Smooth muscle cell (in vitro differentiated cells): Measurements from ENCODE around the gene OR52L1. TPM values are rescaled to one million over a fixed set of nuclear protein-coding genes. Genes with fewer than 3 reads are reported as not detected.

ENCODE experiments used
- DNase-seq: peaks from one replicate; lab custom pipeline; 2025; ENCODE audit not compliant: unreplicated experiment; lab: John Stamatoyannopoulos, UW
- H2AFZ ChIP-seq: fragments of 200-600 bp; sonication (generic); 2 replicates; pipeline ENCODE4 v1.6.0; 2016; ENCODE audit warnings: antibody characterized with exemption, low read depth, mild to moderate bottlenecking
- H3F3A ChIP-seq: fragments of 200-600 bp; sonication (generic); 2 replicates; pipeline ENCODE4 v1.6.0; 2017; ENCODE audit warnings: antibody characterized with exemption, low read depth
- H3K27ac ChIP-seq: fragments of 200-600 bp; sonication (generic); 2 replicates; pipeline ENCODE4 v1.5.1; 2016; ENCODE audit warnings: low read depth, mild to moderate bottlenecking
- H3K27me3 ChIP-seq: fragments of 200-600 bp; sonication (generic); 2 replicates; pipeline ENCODE4 v1.6.1; 2016; ENCODE audit warnings: low read depth, mild to moderate bottlenecking
- H3K36me3 ChIP-seq: fragments of 200-600 bp; sonication (generic); 2 replicates; pipeline ENCODE4 v1.5.1; 2016; ENCODE audit warnings: low read depth
- H3K4me1 ChIP-seq: fragments of 200-600 bp; sonication (generic); 2 replicates; pipeline ENCODE4 v1.5.1; 2016; ENCODE audit warnings: low read depth
- H3K4me2 ChIP-seq: fragments of 200-600 bp; sonication (generic); 2 replicates; pipeline ENCODE4 v1.6.0; 2016; ENCODE audit warnings: mild to moderate bottlenecking
- H3K4me3 ChIP-seq: fragments of 200-600 bp; sonication (generic); 2 replicates; pipeline ENCODE4 v1.5.1; 2016; ENCODE audit warnings: mild to moderate bottlenecking
- H3K79me2 ChIP-seq: fragments of 200-600 bp; sonication (generic); 2 replicates; pipeline ENCODE4 v1.6.0; 2016; ENCODE audit warnings: low read depth, mild to moderate bottlenecking
- H3K9ac ChIP-seq: fragments of 200-600 bp; sonication (generic); 2 replicates; pipeline ENCODE4 v1.6.0; 2016; ENCODE audit warnings: low read depth
- H3K9me3 ChIP-seq: fragments of 200-600 bp; sonication (generic); replicated peaks from 2 replicates; pipeline ENCODE4 v1.5.1; 2016; ENCODE audit warnings: low read depth
- H4K20me1 ChIP-seq: fragments of 200-600 bp; sonication (generic); 2 replicates; pipeline ENCODE4 v1.6.0; 2016; ENCODE audit warnings: low read depth
- CTCF ChIP-seq: fragments of 200-600 bp; sonication (generic); IDR thresholded peaks from 2 replicates; pipeline ENCODE4 v1.5.1; 2017; ENCODE audit warnings: borderline replicate concordance, mild to moderate bottlenecking, antibody characterized with exemption; ENCODE audit not compliant: insufficient read depth, poor library complexity, severe bottlenecking
- WGBS: methylation state at CpG from one replicate; pipeline ENCODE4 v1.1.7; 2016; ENCODE audit warnings: low lambda C conversion rate; 5-methylcytosine and 5-hydroxymethylcytosine counted together
- polyA plus RNA-seq: library from polyadenylated mRNA; unstranded; fragments of >200 nt; fragmentation: Nextera tagmentation; extraction: Ambion mirVana; gene quantifications from 2 replicates; pipeline ENCODE4 v1.2.1, GENCODE V29; 2016
- total RNA-seq: library from RNA; depleted of rRNA; stranded (reverse); fragments of >200 nt; gene quantifications from 2 replicates; pipeline ENCODE4 v1.2.3, GENCODE V29; 2014

Gene OR52L1
- total and polyA plus RNA-seq, 2 experiments from 2014 or later: 0.18 TPM; not detected in 1

GRCh38 chr11:6006395-6006794 lies 19.6 kb upstream of the OR52L1 start:
- Histone ChIP-seq H3K4me1 (no peaks in the 10 kb centered on the region), H3K36me3 (no peaks in the 10 kb centered on the region), H2AFZ (no peak overlapping the region), H3K4me2 (no peak overlapping the region), H3K79me2 (no peaks in the 10 kb centered on the region), H3K9me3 (no peaks in the 10 kb centered on the region), H3K9ac (no peak overlapping the region), H3K27ac (no peak overlapping the region), H3K4me3 (no peak overlapping the region), H3F3A (no peaks in the 10 kb centered on the region), H4K20me1 (no peaks in the 10 kb centered on the region), H3K27me3 (peaks cover 12% of the 10 kb centered on the region)
- no peak for TF ChIP-seq CTCF
- DNase-seq: no peak

- Histone ChIP-seq H3K27ac (no peak overlapping the region), H3K4me1 (no peaks in the 10 kb centered on the region), H4K20me1 (no peaks in the 10 kb centered on the region), H3K36me3 (no peaks in the 10 kb centered on the region), H3K9ac (no peak overlapping the region), H3K9me3 (no peaks in the 10 kb centered on the region), H3F3A (no peaks in the 10 kb centered on the region), H3K79me2 (no peaks in the 10 kb centered on the region), H3K4me2 (no peak overlapping the region), H3K27me3 (peaks cover 12% of the 10 kb centered on the region), H2AFZ (no peak overlapping the region), H3K4me3 (no peak overlapping the region)
- no peak for DNase-seq
- 91% methylated on average over 7 of the region's 7 CpGs for WGBS
- TF ChIP-seq CTCF: no peak
These were observed 15.5 kb upstream of the OR52L1 start for GRCh38 chr11:6002202-6002699.

- Histone ChIP-seq H4K20me1 (no peaks in the 10 kb centered on the region), H3K4me2 (no peak overlapping the region), H3K4me3 (no peak overlapping the region), H2AFZ (no peak overlapping the region), H3K27ac (no peak overlapping the region), H3K79me2 (no peaks in the 10 kb centered on the region), H3K4me1 (no peaks in the 10 kb centered on the region), H3K9ac (no peak overlapping the region), H3K9me3 (no peaks in the 10 kb centered on the region), H3F3A (no peaks in the 10 kb centered on the region), H3K27me3 (peaks cover 8% of the 10 kb centered on the region), H3K36me3 (no peaks in the 10 kb centered on the region)
- WGBS: 86% methylated on average over 14 of the region's 14 CpGs
- no peak for TF ChIP-seq CTCF
- no peak for DNase-seq
These were observed 8.0 kb upstream of the OR52L1 start for GRCh38 chr11:5994791-5995190.

- H3K4me1 ChIP-seq: no peaks in the 10 kb centered on the region
- H3K27ac ChIP-seq: no peak overlapping the region
- 62% methylated on average over 3 of the region's 3 CpGs for WGBS
These were observed 5.9 kb upstream of the OR52L1 start for GRCh38 chr11:5992604-5993251.

More at GRCh38 chr11:5992604-5993251, 5.9 kb upstream of the OR52L1 start:
- Histone ChIP-seq H3K9ac (no peak overlapping the region), H3K9me3 (no peaks in the 10 kb centered on the region), H3K4me3 (no peak overlapping the region), H3K36me3 (no peaks in the 10 kb centered on the region), H2AFZ (no peak overlapping the region), H3K27me3 (peaks cover 6% of the 10 kb centered on the region), H3K4me2 (no peak overlapping the region), H3F3A (no peaks in the 10 kb centered on the region), H3K79me2 (no peaks in the 10 kb centered on the region), H4K20me1 (no peaks in the 10 kb centered on the region)
- DNase-seq: no peak
- TF ChIP-seq CTCF: peak; percentile 58
